Neuronal stem cell (in vitro differentiated cells): ENCODE data around the gene BEX4.
A peak's percentile ranks its signal among the peaks of the same experiment; 100 is the strongest.

Experiments
- DNase-seq: peaks from one replicate; pipeline ENCODE4 v3.0.0-alpha.2; 2013; ENCODE audit warnings: low spot score
- H2AFZ ChIP-seq: one replicate; pipeline ENCODE4 v1.6.1; 2013; ENCODE audit warnings: mild to moderate bottlenecking, low read length, inconsistent platforms
- H2AK5ac ChIP-seq: 2 replicates; pipeline ENCODE4 v1.6.1; 2013; ENCODE audit warnings: low read depth, mild to moderate bottlenecking, inconsistent platforms, low read length, moderate library complexity, mixed read lengths
- H2BK120ac ChIP-seq: 2 replicates; pipeline ENCODE4 v1.6.1; 2013; ENCODE audit warnings: low read depth, mild to moderate bottlenecking, inconsistent platforms, low read length, moderate library complexity, mixed read lengths
- H2BK12ac ChIP-seq: one replicate; pipeline ENCODE4 v1.6.1; 2013; ENCODE audit warnings: low read length, inconsistent platforms
- H2BK15ac ChIP-seq: 2 replicates; pipeline ENCODE4 v1.6.1; 2013; ENCODE audit warnings: mild to moderate bottlenecking, low read length, inconsistent platforms, mixed read lengths
- H2BK5ac ChIP-seq: one replicate; pipeline ENCODE4 v1.6.1; 2013; ENCODE audit warnings: inconsistent platforms, mild to moderate bottlenecking, low read length, moderate library complexity
- H3K14ac ChIP-seq: one replicate; pipeline ENCODE4 v1.6.1; 2013; ENCODE audit warnings: low read length, inconsistent platforms
- H3K18ac ChIP-seq: 2 replicates; pipeline ENCODE4 v1.6.1; 2013; ENCODE audit warnings: low read length, inconsistent platforms
- H3K23ac ChIP-seq: 2 replicates; pipeline ENCODE4 v1.6.1; 2013; ENCODE audit warnings: low read depth, mild to moderate bottlenecking, mixed read lengths, low read length, inconsistent platforms; ENCODE audit not compliant: poor library complexity
- H3K27ac ChIP-seq: replicated peaks from 3 replicates; pipeline ENCODE4 v1.5.1; 2013; ENCODE audit warnings: low read length, inconsistent platforms
- H3K27me3 ChIP-seq, 3 experiments: 2 replicates each; pipeline ENCODE4 v1.6.1; 2013; ENCODE audit warnings: low read length in 3 of 3, mild to moderate bottlenecking in 2 of 3, inconsistent platforms in 1 of 3, low read depth in 1 of 3, mixed read lengths in 1 of 3, moderate library complexity in 1 of 3; ENCODE audit not compliant: control insufficient read depth in 3 of 3, insufficient read depth in 3 of 3
- H3K36me3 ChIP-seq, 2 donors: replicated peaks in 1 of 2; 2 replicates each; pipeline ENCODE4 v1.6.1; 2013; ENCODE audit warnings: low read length in 2 of 2; ENCODE audit not compliant: control insufficient read depth in 2 of 2, insufficient read depth in 2 of 2
- H3K4ac ChIP-seq: 2 replicates; pipeline ENCODE4 v1.6.1; 2013; ENCODE audit warnings: inconsistent platforms, mild to moderate bottlenecking, low read length, moderate library complexity
- H3K4me1 ChIP-seq, 2 donors: 1 replicate in 1 of 2; 2 replicates in 1 of 2; pipeline ENCODE4 v1.6.1; 2013; ENCODE audit warnings: low read length in 2 of 2, low read depth in 1 of 2; ENCODE audit not compliant: control insufficient read depth in 2 of 2, insufficient read depth in 1 of 2
- H3K4me2 ChIP-seq: one replicate; pipeline ENCODE4 v1.6.1; 2013; ENCODE audit warnings: mild to moderate bottlenecking, low read length, inconsistent platforms; ENCODE audit not compliant: insufficient read depth, poor library complexity, severe bottlenecking
- H3K4me3 ChIP-seq, 2 donors: 2 replicates each; pipeline ENCODE4 v1.5.1; 2013; ENCODE audit warnings: low read length in 2 of 2, mild to moderate bottlenecking in 2 of 2, inconsistent platforms in 1 of 2, moderate library complexity in 1 of 2
- H3K79me1 ChIP-seq: one replicate; pipeline ENCODE4 v1.6.1; 2013; ENCODE audit warnings: low read depth, mild to moderate bottlenecking, inconsistent platforms, low read length, moderate library complexity
- H3K9ac ChIP-seq: one replicate; pipeline ENCODE4 v1.6.1; 2013; ENCODE audit warnings: mild to moderate bottlenecking, low read depth, low read length, inconsistent platforms; ENCODE audit not compliant: poor library complexity
- H3K9me3 ChIP-seq, 2 donors: replicated peaks in 1 of 2; 2 replicates each; pipeline versions ENCODE3 to v1.6.1; 2013; ENCODE audit warnings: low read length in 2 of 2, mild to moderate bottlenecking in 2 of 2, inconsistent platforms in 1 of 2, low read depth in 1 of 2, mixed read lengths in 1 of 2, moderate library complexity in 1 of 2; ENCODE audit not compliant: control insufficient read depth in 2 of 2, insufficient read depth in 1 of 2
- H4K8ac ChIP-seq: one replicate; pipeline ENCODE4 v1.6.1; 2013; ENCODE audit warnings: low read depth, mild to moderate bottlenecking, inconsistent platforms, low read length, moderate library complexity
- H4K91ac ChIP-seq: one replicate; pipeline ENCODE4 v1.6.1; 2013; ENCODE audit warnings: low read length, low read depth, mild to moderate bottlenecking, inconsistent platforms; ENCODE audit not compliant: poor library complexity
- WGBS, 2 donors: extraction: QIAGEN DNeasy Blood & Tissue Kit; methylation state at CpG; one replicate each; pipeline ENCODE4 v1.1.7; 2013; ENCODE audit warnings: missing lambda C conversion rate in 2 of 2, mixed read lengths in 1 of 2; ENCODE audit not compliant: insufficient read length in 2 of 2, insufficient replicate concordance in 1 of 2; ENCODE audit errors: extremely low coverage in 2 of 2; 5-methylcytosine and 5-hydroxymethylcytosine counted together

Gene BEX4

DNA sequence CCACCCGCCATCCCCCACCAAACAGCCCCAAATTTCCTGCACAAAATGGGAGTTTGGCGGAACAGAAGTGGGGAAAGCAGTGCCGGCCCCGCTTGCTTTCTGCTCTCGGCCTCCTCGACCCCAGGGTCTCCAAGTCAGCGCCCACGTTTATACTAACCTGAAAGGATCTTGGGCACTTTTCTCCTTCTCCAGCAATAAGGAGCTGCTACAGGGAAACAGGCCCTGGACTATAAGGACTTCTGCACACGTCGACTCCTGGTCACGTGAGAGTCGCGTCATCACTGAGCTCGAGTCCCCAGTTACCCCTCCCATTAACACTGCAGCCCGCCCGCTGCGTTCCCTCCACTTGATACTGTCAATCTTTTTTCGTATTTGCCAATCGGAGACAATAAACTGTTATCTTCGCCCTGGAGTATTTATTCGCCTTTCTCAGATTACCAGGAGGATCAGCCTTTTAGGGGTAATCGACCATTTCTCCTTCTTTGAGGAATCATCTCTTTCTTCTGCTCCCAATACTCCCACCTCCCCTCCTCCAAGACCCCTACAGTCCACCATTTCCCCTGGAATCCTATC, 40.1 kb downstream of the BEX4 start, which contains the start of gene TCEAL8:
Gene TCEAL8 (minus strand): TSS at position 235 of the 573 bp plus-strand sequence. CDS start 1,176 bp downstream, outside the sequence.
- H3K27ac ChIP-seq = peak within 1 kb of the TSS; percentile 90
- DNase-seq = peak; percentile 50
- H3K27me3 ChIP-seq = peaks cover 0 to 27% (median 0%) of the 10 kb centered on the region in 3 experiments
- no peak within 1 kb of the TSS for H2BK15ac ChIP-seq
- H3K4ac ChIP-seq = no peak within 1 kb of the TSS
- no peak within 1 kb of the TSS for H2BK12ac ChIP-seq
- H3K23ac ChIP-seq = no peak within 1 kb of the TSS
- peak within 1 kb of the TSS; percentile 85 for H2AFZ ChIP-seq
- no peaks in the 10 kb centered on the region for H3K79me1 ChIP-seq
- H3K9me3 ChIP-seq = no peaks in the 10 kb centered on the region
- peak within 1 kb of the TSS; percentile 52 for H3K18ac ChIP-seq
- H2BK120ac ChIP-seq = no peak within 1 kb of the TSS
- H2AK5ac ChIP-seq = no peak within 1 kb of the TSS
- H3K4me2 ChIP-seq = peak within 1 kb of the TSS; percentile 37
- peak within 1 kb of the TSS; percentile 73 to 88 for H3K4me3 ChIP-seq
- peaks cover 2 to 15% of the 10 kb centered on the region in 2 donors for H3K36me3 ChIP-seq
- H3K4me1 ChIP-seq = peaks cover 0 to 2% of the 10 kb centered on the region in 2 donors
- WGBS, 2 donors = no CpG with 5 or more reads among the region's 22 CpGs
- H3K9ac ChIP-seq = no peak within 1 kb of the TSS
- no peak within 1 kb of the TSS for H3K14ac ChIP-seq
- peak within 1 kb of the TSS; percentile 11 for H2BK5ac ChIP-seq
- no peak within 1 kb of the TSS for H4K8ac ChIP-seq
- H4K91ac ChIP-seq = no peak within 1 kb of the TSS

DNA sequence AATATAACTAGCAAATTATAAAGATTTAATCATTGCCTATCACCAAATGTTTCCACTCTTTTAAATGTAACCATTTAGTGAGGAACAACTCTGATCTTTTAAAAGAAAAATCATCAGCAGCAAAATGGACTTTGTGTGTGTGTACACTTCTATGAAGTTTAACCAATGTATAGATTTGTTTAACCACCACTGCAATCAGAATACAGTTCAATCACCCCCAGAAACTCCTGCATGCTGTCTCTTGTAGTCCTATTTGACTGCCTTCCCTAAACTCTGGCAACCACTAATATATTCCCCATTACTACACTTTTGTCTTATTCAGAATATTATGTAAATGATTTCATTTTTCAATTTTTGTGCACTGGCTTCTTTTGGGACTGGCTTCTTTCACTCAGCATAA, 41.7 kb downstream of the BEX4 start:
- H3K4ac ChIP-seq = no peak overlapping the region

DNA sequence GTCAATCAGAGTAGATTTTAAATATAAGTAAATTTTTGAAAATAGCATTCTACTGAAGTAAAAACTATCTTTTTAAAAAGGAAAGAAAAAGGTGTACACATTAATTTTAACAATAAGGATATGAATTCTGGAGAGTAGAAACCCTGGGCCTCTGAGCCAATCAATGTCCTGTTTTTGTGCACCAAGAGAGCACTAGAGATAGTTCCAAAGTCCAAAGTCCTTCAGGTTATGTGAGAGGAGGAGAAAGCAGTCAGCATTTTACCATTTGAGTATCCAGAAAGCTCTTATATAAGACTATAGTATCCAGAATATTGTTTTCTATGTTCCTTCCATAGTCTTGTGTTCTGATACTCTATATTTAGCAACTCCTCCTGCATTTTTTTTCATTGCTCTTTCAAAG, 43.4 kb downstream of the BEX4 start:
- H3K4ac ChIP-seq = no peak overlapping the region
- H3K14ac ChIP-seq = no peak overlapping the region
- DNase-seq = no peak
- no peak overlapping the region for H3K9ac ChIP-seq
- no peak overlapping the region for H2AFZ ChIP-seq
- no peak overlapping the region for H4K91ac ChIP-seq
- H3K9me3 ChIP-seq = no peaks in the 10 kb centered on the region
- no peak overlapping the region for H4K8ac ChIP-seq
- H3K36me3 ChIP-seq = peaks cover 0 to 5% of the 10 kb centered on the region in 2 donors
- H2BK120ac ChIP-seq = no peak overlapping the region
- H3K79me1 ChIP-seq = no peaks in the 10 kb centered on the region
- no peak overlapping the region for H2BK15ac ChIP-seq
- no peak overlapping the region for H2AK5ac ChIP-seq
- no peak overlapping the region for H2BK5ac ChIP-seq
- no peak overlapping the region for H3K23ac ChIP-seq
- H3K18ac ChIP-seq = no peak overlapping the region
- no peak overlapping the region for H2BK12ac ChIP-seq
- H3K4me1 ChIP-seq = peaks cover 0 to 2% of the 10 kb centered on the region in 2 donors
- H3K27me3 ChIP-seq = peaks cover 0 to 37% (median 0%) of the 10 kb centered on the region in 3 experiments
- H3K27ac ChIP-seq = no peak overlapping the region
- H3K4me3 ChIP-seq = no peak overlapping the region
- H3K4me2 ChIP-seq = no peak overlapping the region

More for the DNA sequence above, 41.7 kb downstream of the BEX4 start:
- H3K14ac ChIP-seq = no peak overlapping the region
- no peak overlapping the region for H2AK5ac ChIP-seq
- no peak for DNase-seq
- no peak overlapping the region for H3K9ac ChIP-seq
- no peaks in the 10 kb centered on the region for H3K79me1 ChIP-seq
- H2BK5ac ChIP-seq = no peak overlapping the region
- H4K91ac ChIP-seq = no peak overlapping the region
- peaks cover 0 to 37% (median 0%) of the 10 kb centered on the region in 3 experiments for H3K27me3 ChIP-seq
- H2AFZ ChIP-seq = no peak overlapping the region
- no peak overlapping the region for H3K18ac ChIP-seq
- no peaks in the 10 kb centered on the region for H3K9me3 ChIP-seq
- peaks cover 0 to 2% of the 10 kb centered on the region in 2 donors for H3K4me1 ChIP-seq
- H3K27ac ChIP-seq = no peak overlapping the region
- H2BK12ac ChIP-seq = no peak overlapping the region
- no peak overlapping the region for H3K4me3 ChIP-seq
- H2BK15ac ChIP-seq = no peak overlapping the region
- H2BK120ac ChIP-seq = no peak overlapping the region
- H3K36me3 ChIP-seq = peaks cover 2 to 15% of the 10 kb centered on the region in 2 donors
- H3K23ac ChIP-seq = no peak overlapping the region
- no peak overlapping the region for H4K8ac ChIP-seq
- H3K4me2 ChIP-seq = no peak overlapping the region
